Activated naive CD8-positive, alpha-beta T cell treated with anti-CD3 and anti-CD28 coated beads, Interleukin-2, amount 10 ng/mL, durations not matched to agents 7 days and 5 days (primary cell): Measurements from ENCODE around the gene NPHS1. TPM values are rescaled to one million over a fixed set of nuclear protein-coding genes. Genes with fewer than 3 reads are reported as not detected.

Experiments
- ATAC-seq: fragments of 150-1000 bp; cut with Tn5 transposase; one replicate; pipeline ENCODE4 v1.10.0; 2021; ENCODE audit warnings: low read depth, moderate library complexity
- POLR2A ChIA-PET: fragments of 350-600 bp; sonication (Branson Sonifier 250); formaldehyde crosslinking; loops from one replicate; lab custom pipeline; 2021; ENCODE audit warnings: antibody characterized with exemption; lab: Charles Lee
- DNase-seq: peaks from one replicate; pipeline ENCODE4 v3.0.0; 2021
- H3K27ac Mint-ChIP-seq: one replicate; pipeline ENCODE4 v1.8.0; 2022; ENCODE audit warnings: mild to moderate bottlenecking, mixed read lengths
- H3K27me3 Mint-ChIP-seq: one replicate; pipeline ENCODE4 v1.8.0; 2022; ENCODE audit warnings: mild to moderate bottlenecking, moderate library complexity, mixed read lengths
- H3K36me3 Mint-ChIP-seq: one replicate; pipeline ENCODE4 v1.8.0; 2021; ENCODE audit warnings: mild to moderate bottlenecking, mixed read lengths
- H3K4me1 Mint-ChIP-seq: one replicate; pipeline ENCODE4 v1.8.0; 2021; ENCODE audit warnings: mixed read lengths
- H3K4me3 Mint-ChIP-seq: one replicate; pipeline ENCODE4 v1.8.0; 2022; ENCODE audit warnings: mild to moderate bottlenecking, moderate library complexity, mixed read lengths
- H3K9me3 Mint-ChIP-seq: one replicate; pipeline ENCODE4 v1.8.0; 2021; ENCODE audit warnings: mixed read lengths
- total RNA-seq, 2 experiments: library from RNA; stranded (reverse); gene quantifications; one replicate each; pipeline ENCODE4 v1.2.3, GENCODE V29; 2021

NPHS1 gene
- total RNA-seq, 2 experiments from 2014 or later: 0.40 TPM; not detected in 1

GRCh38 chr19:35790981-35791813 lies 61.1 kb downstream of the NPHS1 start:
- POLR2A ChIA-PET: no interaction called here
- peak; percentile 40 for ATAC-seq
- H3K27me3 Mint-ChIP-seq: peaks cover 10% of the 10 kb centered on the region
- no peak for DNase-seq
- H3K4me3 Mint-ChIP-seq: no peak overlapping the region
- no peak overlapping the region for H3K27ac Mint-ChIP-seq
- no peaks in the 10 kb centered on the region for H3K9me3 Mint-ChIP-seq
- H3K36me3 Mint-ChIP-seq: no peaks in the 10 kb centered on the region
- H3K4me1 Mint-ChIP-seq: no peaks in the 10 kb centered on the region

GRCh38 chr19:35789978-35790944 lies 62.0 kb downstream of the NPHS1 start:
- H3K4me1 Mint-ChIP-seq: no peaks in the 10 kb centered on the region
- H3K36me3 Mint-ChIP-seq: no peaks in the 10 kb centered on the region
- H3K27me3 Mint-ChIP-seq: peaks cover 5% of the 10 kb centered on the region
- no peak overlapping the region for H3K4me3 Mint-ChIP-seq
- POLR2A ChIA-PET: no interaction called here
- no peak overlapping the region for H3K27ac Mint-ChIP-seq
- DNase-seq (no peak), ATAC-seq (peak; percentile 11)
- H3K9me3 Mint-ChIP-seq: no peaks in the 10 kb centered on the region

DNA sequence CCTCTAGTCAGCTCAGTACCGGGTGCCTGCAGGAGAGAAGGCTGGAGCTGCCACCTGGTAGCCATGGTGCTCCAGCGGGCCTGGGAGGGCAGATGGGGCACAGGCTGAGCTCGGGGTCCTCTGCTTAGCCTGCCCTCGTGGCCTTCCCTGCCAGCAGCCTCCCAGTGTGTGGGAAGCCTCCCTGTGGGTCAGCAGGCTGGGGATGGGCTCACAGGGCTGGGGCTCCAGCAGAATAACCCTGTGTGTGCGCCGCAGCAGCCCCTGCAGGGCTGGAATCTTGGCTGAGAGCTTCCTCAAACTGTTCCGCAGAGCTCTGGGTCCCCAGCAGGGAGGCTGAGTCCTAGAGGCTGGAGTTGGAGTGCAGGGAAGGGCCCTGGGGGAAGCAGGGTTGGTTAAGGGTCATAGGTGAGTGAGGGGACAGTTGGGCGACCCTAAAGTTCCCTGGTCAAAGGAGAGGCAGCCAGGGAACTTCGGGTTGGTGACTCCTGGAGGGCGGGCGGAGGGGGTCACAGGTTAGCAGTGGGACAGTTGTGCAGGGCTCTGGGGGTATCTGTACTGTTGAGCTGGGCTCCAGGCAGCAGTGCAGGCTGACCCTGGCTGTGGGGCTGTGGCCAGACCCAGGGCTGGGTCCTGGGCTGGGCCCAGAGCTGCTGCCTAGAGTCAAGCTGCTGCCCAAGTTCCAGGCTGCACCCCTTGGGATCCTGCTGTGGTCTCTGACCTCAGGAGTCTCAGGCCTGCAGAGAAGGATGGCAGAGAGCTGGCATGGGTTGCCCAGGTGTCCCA lies 62.9 kb downstream of the NPHS1 start:
- DNase-seq (no peak), ATAC-seq (no peak)
- no peak overlapping the region for H3K4me3 Mint-ChIP-seq
- POLR2A ChIA-PET: no interaction called here
- no peak overlapping the region for H3K27ac Mint-ChIP-seq
- no peaks in the 10 kb centered on the region for H3K9me3 Mint-ChIP-seq
- H3K4me1 Mint-ChIP-seq: no peaks in the 10 kb centered on the region
- no peaks in the 10 kb centered on the region for H3K27me3 Mint-ChIP-seq
- H3K36me3 Mint-ChIP-seq: no peaks in the 10 kb centered on the region

GRCh38 chr19:35788205-35788960 lies 63.9 kb downstream of the NPHS1 start:
- POLR2A ChIA-PET: no interaction called here
- peaks cover 2% of the 10 kb centered on the region for H3K4me1 Mint-ChIP-seq
- H3K36me3 Mint-ChIP-seq: no peaks in the 10 kb centered on the region
- H3K4me3 Mint-ChIP-seq: no peak overlapping the region
- H3K9me3 Mint-ChIP-seq: no peaks in the 10 kb centered on the region
- H3K27me3 Mint-ChIP-seq: no peaks in the 10 kb centered on the region
- DNase-seq (no peak), ATAC-seq (no peak)
- no peak overlapping the region for H3K27ac Mint-ChIP-seq

DNA sequence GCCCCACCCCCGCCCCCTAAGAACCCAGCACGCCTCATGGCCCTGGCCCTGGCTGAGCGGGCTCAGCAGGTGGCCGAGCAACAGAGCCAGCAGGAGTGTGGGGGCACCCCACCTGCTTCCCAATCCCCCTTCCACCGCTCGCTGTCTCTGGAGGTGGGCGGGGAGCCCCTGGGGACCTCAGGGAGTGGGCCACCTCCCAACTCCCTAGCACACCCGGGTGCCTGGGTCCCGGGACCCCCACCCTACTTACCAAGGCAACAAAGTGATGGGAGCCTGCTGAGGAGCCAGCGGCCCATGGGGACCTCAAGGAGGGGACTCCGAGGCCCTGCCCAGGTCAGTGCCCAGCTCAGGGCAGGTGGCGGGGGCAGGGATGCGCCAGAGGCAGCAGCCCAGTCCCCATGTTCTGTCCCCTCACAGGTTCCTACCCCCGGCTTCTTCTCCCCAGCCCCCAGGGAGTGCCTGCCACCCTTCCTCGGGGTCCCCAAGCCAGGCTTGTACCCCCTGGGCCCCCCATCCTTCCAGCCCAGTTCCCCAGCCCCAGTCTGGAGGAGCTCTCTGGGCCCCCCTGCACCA lies 65.0 kb downstream of the NPHS1 start:
- Mint-ChIP-seq H3K27me3 (no peaks in the 10 kb centered on the region), H3K9me3 (no peaks in the 10 kb centered on the region), H3K4me1 (peaks cover 6% of the 10 kb centered on the region), H3K36me3 (peaks cover 6% of the 10 kb centered on the region), H3K4me3 (no peak overlapping the region), H3K27ac (no peak overlapping the region)
- no peak for ATAC-seq
- no peak for DNase-seq
- POLR2A ChIA-PET: no interaction called here

- Mint-ChIP-seq H3K27ac (no peak overlapping the region), H3K9me3 (no peaks in the 10 kb centered on the region), H3K4me3 (no peak overlapping the region), H3K27me3 (no peaks in the 10 kb centered on the region), H3K4me1 (peaks cover 6% of the 10 kb centered on the region), H3K36me3 (peaks cover 6% of the 10 kb centered on the region)
- ATAC-seq (no peak), DNase-seq (no peak)
- POLR2A ChIA-PET: interaction anchor here (1.0 kb wide), 1 partner anchor 10 kb away, joined by 3 read pairs; no protein-coding TSS in a partner anchor
Measured at GRCh38 chr19:35786299-35787160, 65.8 kb downstream of the NPHS1 start.

DNA sequence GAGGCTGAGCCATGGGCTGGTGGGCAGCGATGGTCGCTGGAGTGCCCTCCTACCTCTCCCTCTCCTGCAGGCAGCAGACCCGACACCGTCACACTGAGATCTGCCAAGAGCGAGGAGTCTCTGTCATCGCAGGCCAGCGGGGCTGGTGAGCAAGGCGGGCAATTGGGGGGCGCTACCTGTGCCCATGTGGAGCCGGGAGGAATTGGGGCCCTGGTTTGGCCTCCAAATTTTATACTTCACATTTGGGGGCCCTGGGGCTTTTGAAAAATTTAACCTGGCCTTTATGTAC lies 67.0 kb downstream of the NPHS1 start:
- no peak overlapping the region for H3K27ac Mint-ChIP-seq
- H3K9me3 Mint-ChIP-seq: no peaks in the 10 kb centered on the region
- POLR2A ChIA-PET: interaction anchor here (1.0 kb wide), 1 partner anchor 9 kb away, joined by 3 read pairs; no protein-coding TSS in a partner anchor
- H3K27me3 Mint-ChIP-seq: no peaks in the 10 kb centered on the region
- peaks cover 9% of the 10 kb centered on the region for H3K36me3 Mint-ChIP-seq
- peaks cover 6% of the 10 kb centered on the region for H3K4me1 Mint-ChIP-seq
- ATAC-seq (no peak), DNase-seq (no peak)
- H3K4me3 Mint-ChIP-seq: no peak overlapping the region

DNA sequence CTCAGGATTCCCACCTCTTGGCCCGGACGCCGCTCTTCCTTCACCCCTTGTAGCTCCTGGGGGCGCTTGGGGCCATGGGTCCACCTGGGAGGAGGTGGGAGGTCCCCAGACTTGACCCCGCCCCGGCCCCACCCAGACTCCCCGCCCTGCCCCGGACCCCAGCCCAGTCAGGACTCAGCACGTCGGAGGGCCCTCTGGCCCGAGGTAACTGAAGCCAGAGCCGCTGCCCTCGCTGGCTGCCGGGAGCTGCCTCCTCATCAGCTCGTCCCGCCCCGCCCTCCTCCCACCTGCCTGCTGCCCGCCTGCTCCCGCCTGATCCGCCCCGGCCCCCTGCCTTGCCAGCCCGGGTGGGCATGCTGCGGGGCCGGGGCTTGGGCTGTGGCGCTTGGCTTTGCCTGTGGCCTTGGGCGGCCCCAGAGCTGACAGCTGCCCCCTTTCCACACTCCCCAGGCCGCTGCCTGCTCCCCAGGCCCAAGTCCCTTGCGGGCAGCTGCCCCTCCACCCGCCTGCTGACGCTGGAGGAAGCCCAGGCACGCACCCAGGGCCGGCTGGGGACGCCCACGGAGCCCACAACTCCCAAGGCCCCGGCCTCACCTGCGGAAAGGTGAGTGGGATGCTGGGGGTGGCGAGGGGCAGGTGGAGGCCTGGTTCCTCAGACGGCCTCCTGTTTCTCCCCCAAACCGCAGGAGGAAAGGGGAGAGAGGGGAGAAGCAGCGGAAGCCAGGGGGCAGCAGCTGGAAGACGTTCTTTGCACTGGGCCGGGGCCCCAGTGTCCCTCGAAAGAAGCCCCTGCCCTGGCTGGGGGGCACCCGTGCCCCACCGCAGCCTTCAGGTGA lies 67.6 kb downstream of the NPHS1 start:
- no peaks in the 10 kb centered on the region for H3K27me3 Mint-ChIP-seq
- H3K9me3 Mint-ChIP-seq: no peaks in the 10 kb centered on the region
- peaks cover 9% of the 10 kb centered on the region for H3K36me3 Mint-ChIP-seq
- ATAC-seq (no peak), DNase-seq (no peak)
- POLR2A ChIA-PET: no interaction called here
- H3K4me1 Mint-ChIP-seq: peaks cover 6% of the 10 kb centered on the region
- H3K27ac Mint-ChIP-seq: no peak overlapping the region
- no peak overlapping the region for H3K4me3 Mint-ChIP-seq

DNA sequence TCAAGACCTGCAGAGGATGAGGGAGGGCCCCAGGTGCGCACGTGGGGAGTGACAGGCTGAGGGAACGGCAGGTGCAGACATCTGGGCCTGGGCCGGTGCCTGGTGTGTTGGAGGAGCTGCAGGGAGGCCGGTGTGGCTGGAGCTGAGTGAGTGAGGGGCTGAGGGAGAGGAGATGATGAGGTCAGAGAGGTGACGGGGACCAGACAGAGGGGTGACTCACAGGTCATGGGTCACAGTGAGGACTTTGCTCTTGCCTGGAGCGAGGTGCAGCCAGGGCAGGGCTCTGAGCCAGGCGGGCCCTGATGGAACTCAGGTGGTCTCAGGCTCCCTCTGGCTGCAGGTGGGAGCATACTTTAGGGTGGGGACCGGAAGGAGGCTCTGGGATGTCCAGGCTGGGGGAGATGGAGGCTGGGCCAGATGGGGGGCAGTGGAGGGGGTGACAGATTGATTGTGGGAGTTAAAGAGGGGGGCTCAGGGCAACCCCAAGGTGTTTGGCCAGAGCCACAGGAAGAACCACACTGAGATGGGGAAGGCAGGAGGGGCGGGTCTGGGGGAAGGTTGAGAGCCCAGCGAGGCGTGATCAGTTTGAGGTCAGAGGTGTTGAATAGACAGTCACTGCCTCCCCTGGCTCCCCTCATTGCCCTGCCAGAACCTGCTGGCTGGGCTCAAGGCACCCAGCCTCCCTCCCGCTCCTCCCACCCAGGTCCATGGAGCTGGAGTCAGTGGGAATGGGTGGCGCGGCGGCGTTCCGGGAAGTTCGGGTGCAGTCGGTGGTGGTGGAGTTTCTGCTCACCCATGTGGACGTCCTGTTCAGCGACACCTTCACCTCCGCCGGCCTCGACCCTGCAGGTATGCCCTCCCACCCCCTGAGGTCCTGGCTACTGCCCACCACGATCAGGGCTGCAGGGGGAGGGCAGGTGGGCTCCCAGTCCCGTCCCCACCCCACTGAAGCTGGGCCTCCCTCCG lies 68.6 kb downstream of the NPHS1 start:
- Mint-ChIP-seq H3K27ac (no peak overlapping the region), H3K4me3 (no peak overlapping the region), H3K27me3 (no peaks in the 10 kb centered on the region), H3K9me3 (no peaks in the 10 kb centered on the region), H3K36me3 (peaks cover 9% of the 10 kb centered on the region), H3K4me1 (peaks cover 8% of the 10 kb centered on the region)
- ATAC-seq (no peak), DNase-seq (no peak)
- POLR2A ChIA-PET: no interaction called here

- no peak overlapping the region for H3K27ac Mint-ChIP-seq
- H3K36me3 Mint-ChIP-seq: peaks cover 10% of the 10 kb centered on the region
- no peaks in the 10 kb centered on the region for H3K27me3 Mint-ChIP-seq
- ATAC-seq (no peak), DNase-seq (no peak)
- no peak overlapping the region for H3K4me3 Mint-ChIP-seq
- peaks cover 8% of the 10 kb centered on the region for H3K4me1 Mint-ChIP-seq
- H3K9me3 Mint-ChIP-seq: no peaks in the 10 kb centered on the region
- POLR2A ChIA-PET: no interaction called here
Measured at GRCh38 chr19:35782589-35782988, 69.7 kb downstream of the NPHS1 start.
